Transverse colon (tissue), 4 donors: ENCODE measurements around the gene PTK7.

Source experiments
- POLR2A ChIP-seq: fragments of 450-650 bp; IDR thresholded peaks from one replicate; pipeline ENCODE4 v1.6.1; 2016; ENCODE audit warnings: antibody characterized with exemption, mild to moderate bottlenecking, moderate library complexity
- POLR2AphosphoS5 ChIP-seq, 3 donors: sonication (generic); formaldehyde crosslinking; IDR thresholded peaks; one replicate each; pipeline ENCODE4 v1.6.1; 2016; ENCODE audit warnings: antibody characterized with exemption in 3 of 3
- TF ChIP-seq, protein P1 (sequence below), 5 experiments: fragments of 200-600 bp in 3 of 5; fragments of 450-650 bp in 2 of 5; sonication (generic) in 3 of 5; IDR thresholded peaks; 1 replicate in 2 of 5; 2 replicates in 3 of 5; pipeline ENCODE4 v1.5.1; 2016 to 2017; ENCODE audit warnings: antibody characterized with exemption in 5 of 5, inconsistent platforms in 3 of 5, mild to moderate bottlenecking in 2 of 5, moderate library complexity in 1 of 5

DNA sequence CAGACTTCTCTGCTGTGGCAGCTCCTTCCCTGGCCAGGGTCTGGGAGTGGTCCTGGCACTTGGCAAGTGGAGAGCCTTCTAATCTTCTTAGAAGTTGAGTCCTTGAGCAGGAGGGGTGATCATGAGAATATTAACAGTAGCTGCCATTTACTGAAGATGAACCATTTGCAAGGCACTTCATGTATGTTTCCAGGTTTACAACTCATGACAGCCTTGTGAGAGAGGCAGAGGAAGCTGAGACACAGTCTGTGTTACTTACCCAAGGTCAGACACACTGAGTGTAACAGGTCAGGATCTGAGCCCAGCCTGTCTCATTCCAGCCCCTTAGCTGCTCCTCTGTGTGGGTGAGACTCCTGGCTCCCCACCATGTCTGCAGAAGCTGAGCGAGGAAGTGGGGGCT, 49.4 kb downstream of the PTK7 start:
- TF ChIP-seq POLR2AphosphoS5 (IDR thresholded peaks at IDR 0.05) = no peak
- TF ChIP-seq, protein P1, sequence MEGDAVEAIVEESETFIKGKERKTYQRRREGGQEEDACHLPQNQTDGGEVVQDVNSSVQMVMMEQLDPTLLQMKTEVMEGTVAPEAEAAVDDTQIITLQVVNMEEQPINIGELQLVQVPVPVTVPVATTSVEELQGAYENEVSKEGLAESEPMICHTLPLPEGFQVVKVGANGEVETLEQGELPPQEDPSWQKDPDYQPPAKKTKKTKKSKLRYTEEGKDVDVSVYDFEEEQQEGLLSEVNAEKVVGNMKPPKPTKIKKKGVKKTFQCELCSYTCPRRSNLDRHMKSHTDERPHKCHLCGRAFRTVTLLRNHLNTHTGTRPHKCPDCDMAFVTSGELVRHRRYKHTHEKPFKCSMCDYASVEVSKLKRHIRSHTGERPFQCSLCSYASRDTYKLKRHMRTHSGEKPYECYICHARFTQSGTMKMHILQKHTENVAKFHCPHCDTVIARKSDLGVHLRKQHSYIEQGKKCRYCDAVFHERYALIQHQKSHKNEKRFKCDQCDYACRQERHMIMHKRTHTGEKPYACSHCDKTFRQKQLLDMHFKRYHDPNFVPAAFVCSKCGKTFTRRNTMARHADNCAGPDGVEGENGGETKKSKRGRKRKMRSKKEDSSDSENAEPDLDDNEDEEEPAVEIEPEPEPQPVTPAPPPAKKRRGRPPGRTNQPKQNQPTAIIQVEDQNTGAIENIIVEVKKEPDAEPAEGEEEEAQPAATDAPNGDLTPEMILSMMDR (IDR thresholded peaks at IDR 0.05) = no peak
- TF ChIP-seq POLR2A = no peak
